ENCODE results near the gene WNT7A. TPM values are rescaled to one million over a fixed set of nuclear protein-coding genes. Genes with fewer than 3 reads are reported as not detected.

The WNT7A gene
- total and polyA plus RNA-seq, 2 donors (not counting 1 experiment from before 2014, with no cell fraction given), result not detected

DNA sequence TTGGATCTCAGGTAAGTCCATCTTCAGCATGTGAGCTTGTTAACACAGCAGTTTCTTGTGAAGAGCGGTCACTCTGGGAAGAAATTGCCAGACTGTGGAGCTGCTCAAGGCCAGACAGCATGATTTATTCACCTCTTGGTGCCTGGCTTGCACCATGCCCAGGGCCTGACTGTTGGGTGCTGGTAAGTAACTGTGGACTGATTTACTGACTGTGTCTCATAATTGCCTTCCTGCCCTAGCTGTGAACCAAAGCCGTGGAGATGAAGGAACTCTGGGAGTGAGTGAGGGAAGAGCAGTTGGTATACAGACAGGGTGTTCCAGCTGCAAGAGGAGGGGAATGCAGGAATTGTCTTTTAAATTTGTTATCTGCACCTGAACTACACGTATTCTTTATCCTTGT is 18.5 kb upstream of the WNT7A start:
- peaks cover 14% of the 10 kb centered on the region for H3K9me3 Mint-ChIP-seq (ENCODE audit: insufficient read depth)
- Histone ChIP-seq H3K27ac (ENCODE audit: low read length in 2 of 2) (no peak overlapping the region), H3K9me3 (ENCODE audit: control extremely low read depth in 1 of 3, control insufficient read depth in 2 of 3, insufficient read depth in 1 of 3, low read length in 2 of 3) (peaks cover 5 to 35% (median 22%) of the 10 kb centered on the region in 3 donors), H4K20me1 (ENCODE audit: control insufficient read depth, insufficient read depth, low read length, poor library complexity, severe bottlenecking) (no peaks in the 10 kb centered on the region), H3K9ac (ENCODE audit: low read length) (no peak overlapping the region), H3K4me3 (ENCODE audit: control extremely low read depth in 1 of 5, extremely low read depth in 1 of 5, insufficient read depth in 1 of 5, low read depth in 2 of 5, low read length in 4 of 5) (no peak overlapping the region), H3K4me2 (replicated peaks; ENCODE audit: low read depth, low read length, poor library complexity, severe bottlenecking) (no peak overlapping the region), H3K36me3 (replicated peaks in 1 of 2; ENCODE audit: control extremely low read depth in 1 of 2, control insufficient read depth in 1 of 2, extremely low read depth in 1 of 2, insufficient read depth in 2 of 2, low read length in 1 of 2) (no peaks in the 10 kb centered on the region), H3K79me2 (ENCODE audit: control insufficient read depth, insufficient read depth, low read length) (no peaks in the 10 kb centered on the region), H3K4me1 (ENCODE audit: control insufficient read depth in 2 of 2, insufficient read depth in 2 of 2, low read length in 2 of 2) (peaks cover 8 to 22% of the 10 kb centered on the region in 2 donors), H3K27me3 (replicated peaks in 1 of 4; ENCODE audit: control extremely low read depth in 1 of 4, control insufficient read depth in 3 of 4, insufficient read depth in 4 of 4, low read length in 3 of 4) (peaks cover 0 to 7% (median 0%) of the 10 kb centered on the region in 4 experiments), H2AFZ (ENCODE audit: insufficient read depth, low read depth, low read length, poor library complexity, severe bottlenecking) (no peak overlapping the region)
- intact Hi-C loops (cut with micrococcal nuclease), result loop anchor here (5.0 to 10.0 kb wide), 2 partner anchors 359 to 506 kb away; partner anchors contain the start of gene SLC6A6
- TF ChIP-seq EZH2 (IDR thresholded peaks at IDR 0.05; ENCODE audit: borderline replicate concordance, insufficient read depth, low read depth, low read length, poor library complexity, severe bottlenecking), result no peak
- TF ChIP-seq, protein P1, sequence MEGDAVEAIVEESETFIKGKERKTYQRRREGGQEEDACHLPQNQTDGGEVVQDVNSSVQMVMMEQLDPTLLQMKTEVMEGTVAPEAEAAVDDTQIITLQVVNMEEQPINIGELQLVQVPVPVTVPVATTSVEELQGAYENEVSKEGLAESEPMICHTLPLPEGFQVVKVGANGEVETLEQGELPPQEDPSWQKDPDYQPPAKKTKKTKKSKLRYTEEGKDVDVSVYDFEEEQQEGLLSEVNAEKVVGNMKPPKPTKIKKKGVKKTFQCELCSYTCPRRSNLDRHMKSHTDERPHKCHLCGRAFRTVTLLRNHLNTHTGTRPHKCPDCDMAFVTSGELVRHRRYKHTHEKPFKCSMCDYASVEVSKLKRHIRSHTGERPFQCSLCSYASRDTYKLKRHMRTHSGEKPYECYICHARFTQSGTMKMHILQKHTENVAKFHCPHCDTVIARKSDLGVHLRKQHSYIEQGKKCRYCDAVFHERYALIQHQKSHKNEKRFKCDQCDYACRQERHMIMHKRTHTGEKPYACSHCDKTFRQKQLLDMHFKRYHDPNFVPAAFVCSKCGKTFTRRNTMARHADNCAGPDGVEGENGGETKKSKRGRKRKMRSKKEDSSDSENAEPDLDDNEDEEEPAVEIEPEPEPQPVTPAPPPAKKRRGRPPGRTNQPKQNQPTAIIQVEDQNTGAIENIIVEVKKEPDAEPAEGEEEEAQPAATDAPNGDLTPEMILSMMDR (IDR thresholded peaks at IDR 0.05), result no peak
- peaks cover 32% of the 10 kb centered on the region for H3K27me3 Mint-ChIP-seq
- DNase-seq, result no peak
- 95% methylated on average over 2 of the region's 3 CpGs for WGBS (ENCODE audit: insufficient coverage)
- ChIA-PET CTCF (interaction anchor here (1.5 kb wide), 1 partner anchor 305 kb away, joined by 4 read pairs; no protein-coding TSS in a partner anchor), POLR2A (no interaction called here)
- peaks cover 20% of the 10 kb centered on the region for H3K4me1 Mint-ChIP-seq
- H3K4me3 Mint-ChIP-seq, result no peak overlapping the region
- no peak for ATAC-seq (ENCODE audit: low read depth)
- no peak overlapping the region for H3K27ac Mint-ChIP-seq

DNA sequence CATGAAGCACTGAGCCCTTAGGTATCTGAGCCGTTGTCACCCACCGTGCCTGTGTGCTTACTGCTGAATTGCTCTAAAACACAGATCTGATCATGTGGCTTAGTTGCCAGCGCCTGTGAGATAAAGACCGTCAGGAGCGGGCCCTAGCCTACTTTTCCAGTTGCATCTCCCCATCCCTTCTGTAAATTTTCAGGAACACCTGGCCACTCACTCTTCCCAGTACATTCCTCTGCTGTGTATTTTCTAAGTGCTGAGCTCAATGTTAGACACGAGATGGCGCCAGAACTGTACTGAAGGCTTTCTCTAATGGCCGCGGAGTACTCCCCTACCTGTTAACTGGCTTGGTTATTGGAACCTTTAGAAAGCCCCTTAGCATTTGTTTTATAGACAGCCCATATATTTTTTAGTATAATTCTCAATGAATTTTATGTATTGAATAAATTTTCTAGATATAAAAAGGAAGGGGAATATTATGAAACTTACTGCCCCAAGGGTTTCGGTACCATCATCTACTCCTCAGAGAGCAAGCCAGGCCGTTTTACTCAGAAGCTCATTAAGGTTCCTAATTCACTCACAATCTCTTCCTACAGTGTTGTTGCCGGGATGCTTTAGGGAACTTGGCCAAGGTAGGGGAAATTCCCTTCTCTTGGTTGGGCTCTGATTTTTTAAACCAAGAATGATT is 16.7 kb upstream of the WNT7A start:
- H3K9ac ChIP-seq (ENCODE audit: low read length), result peak overlapping the region; percentile 83
- peak overlapping the region in 4 of 5 experiments; percentile 62 to 75 (median 66) for H3K4me3 ChIP-seq (ENCODE audit: control extremely low read depth in 1 of 5, extremely low read depth in 1 of 5, insufficient read depth in 1 of 5, low read depth in 2 of 5, low read length in 4 of 5)
- no peaks in the 10 kb centered on the region for H3K79me2 ChIP-seq (ENCODE audit: control insufficient read depth, insufficient read depth, low read length)
- TF ChIP-seq EZH2 (IDR thresholded peaks at IDR 0.05; ENCODE audit: borderline replicate concordance, insufficient read depth, low read depth, low read length, poor library complexity, severe bottlenecking), result no peak
- TF ChIP-seq, protein P1 (IDR thresholded peaks at IDR 0.05), result peak; percentile 87
- Mint-ChIP-seq H3K4me1 (peaks cover 20% of the 10 kb centered on the region), H3K27me3 (peaks cover 29% of the 10 kb centered on the region), H3K9me3 (ENCODE audit: insufficient read depth) (peaks cover 9% of the 10 kb centered on the region), H3K4me3 (peak overlapping the region; percentile 73), H3K27ac (no peak overlapping the region)
- intact Hi-C loops (cut with micrococcal nuclease), result loop anchor here (5.0 to 10.0 kb wide), 2 partner anchors 361 to 508 kb away; partner anchors contain the start of gene SLC6A6
- peak overlapping the region; percentile 83 for H3K4me2 ChIP-seq (replicated peaks; ENCODE audit: low read depth, low read length, poor library complexity, severe bottlenecking)
- peak; percentile 68 for DNase-seq
- peak overlapping the region; percentile 97 for H2AFZ ChIP-seq (ENCODE audit: insufficient read depth, low read depth, low read length, poor library complexity, severe bottlenecking)
- H3K4me1 ChIP-seq (ENCODE audit: control insufficient read depth in 2 of 2, insufficient read depth in 2 of 2, low read length in 2 of 2), result peaks cover 8 to 22% of the 10 kb centered on the region in 2 donors
- H3K27ac ChIP-seq (ENCODE audit: low read length in 2 of 2), result no peak overlapping the region
- H4K20me1 ChIP-seq (ENCODE audit: control insufficient read depth, insufficient read depth, low read length, poor library complexity, severe bottlenecking), result no peaks in the 10 kb centered on the region
- CTCF ChIA-PET, result interaction anchor here (0.9 to 1.9 kb wide), 15 partner anchors 8 to 652 kb away, joined by 3 to 11 read pairs (median 5); partner anchors contain the start of genes CHCHD4, LSM3, TMEM43 and WNT7A
- peaks cover 0 to 29% (median 23%) of the 10 kb centered on the region in 3 donors for H3K9me3 ChIP-seq (ENCODE audit: control extremely low read depth in 1 of 3, control insufficient read depth in 2 of 3, insufficient read depth in 1 of 3, low read length in 2 of 3)
- H3K36me3 ChIP-seq (replicated peaks in 1 of 2; ENCODE audit: control extremely low read depth in 1 of 2, control insufficient read depth in 1 of 2, extremely low read depth in 1 of 2, insufficient read depth in 2 of 2, low read length in 1 of 2), result no peaks in the 10 kb centered on the region
- H3K27me3 ChIP-seq (replicated peaks in 1 of 4; ENCODE audit: control extremely low read depth in 1 of 4, control insufficient read depth in 3 of 4, insufficient read depth in 4 of 4, low read length in 3 of 4), result peaks cover 0 to 7% (median 0%) of the 10 kb centered on the region in 4 experiments
- POLR2A ChIA-PET, result no interaction called here
- ATAC-seq (ENCODE audit: low read depth), result peak; percentile 19
- WGBS (ENCODE audit: insufficient coverage), result 14% methylated on average over 6 of the region's 12 CpGs

Data from B cell (primary cell).